Sigmoid colon (tissue), 3 donors: ENCODE measurements around the gene GDPD1.

Experiments used
- POLR2A ChIP-seq, 2 donors: fragments of 450-650 bp; IDR thresholded peaks; one replicate each; pipeline ENCODE4 v1.6.1; 2016; ENCODE audit warnings: antibody characterized with exemption in 2 of 2, mild to moderate bottlenecking in 2 of 2, moderate library complexity in 2 of 2
- TF ChIP-seq, protein P1 (sequence below), 4 experiments: fragments of 450-650 bp in 3 of 4; fragments of 200-600 bp in 1 of 4; IDR thresholded peaks; one replicate each; pipeline ENCODE4 v1.5.1; 2016 to 2019; ENCODE audit warnings: antibody characterized with exemption in 4 of 4, mild to moderate bottlenecking in 3 of 4, moderate library complexity in 2 of 4

DNA sequence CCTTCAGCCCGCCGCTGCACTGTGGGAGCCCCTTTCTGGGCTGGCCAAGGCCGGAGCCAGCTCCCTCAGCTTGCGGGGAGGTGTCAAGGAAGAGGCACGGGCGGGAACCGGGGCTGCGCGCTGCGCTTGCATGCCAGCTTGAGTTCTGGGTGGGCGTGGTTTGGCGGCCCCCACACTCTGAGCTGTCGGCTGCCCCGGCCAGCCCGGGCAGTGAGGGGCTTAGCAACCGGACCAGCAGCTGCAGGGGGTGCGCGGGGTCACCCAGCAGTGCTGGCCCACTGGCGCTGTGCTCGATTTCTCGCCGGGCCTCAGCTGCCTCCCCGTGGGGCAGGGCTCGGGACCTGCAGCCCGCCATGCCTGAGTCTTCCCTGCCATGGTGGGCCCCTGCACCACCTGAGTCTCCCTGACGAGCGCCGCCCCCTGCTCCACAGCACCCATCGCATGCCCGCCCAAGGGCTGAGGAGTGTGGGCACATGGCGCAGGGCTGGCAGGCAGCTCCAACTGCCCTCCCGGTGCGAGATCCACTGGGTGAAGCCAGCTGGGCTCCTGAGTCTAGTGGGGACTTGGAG is 47.8 kb upstream of the GDPD1 start:
- TF ChIP-seq, protein P1, sequence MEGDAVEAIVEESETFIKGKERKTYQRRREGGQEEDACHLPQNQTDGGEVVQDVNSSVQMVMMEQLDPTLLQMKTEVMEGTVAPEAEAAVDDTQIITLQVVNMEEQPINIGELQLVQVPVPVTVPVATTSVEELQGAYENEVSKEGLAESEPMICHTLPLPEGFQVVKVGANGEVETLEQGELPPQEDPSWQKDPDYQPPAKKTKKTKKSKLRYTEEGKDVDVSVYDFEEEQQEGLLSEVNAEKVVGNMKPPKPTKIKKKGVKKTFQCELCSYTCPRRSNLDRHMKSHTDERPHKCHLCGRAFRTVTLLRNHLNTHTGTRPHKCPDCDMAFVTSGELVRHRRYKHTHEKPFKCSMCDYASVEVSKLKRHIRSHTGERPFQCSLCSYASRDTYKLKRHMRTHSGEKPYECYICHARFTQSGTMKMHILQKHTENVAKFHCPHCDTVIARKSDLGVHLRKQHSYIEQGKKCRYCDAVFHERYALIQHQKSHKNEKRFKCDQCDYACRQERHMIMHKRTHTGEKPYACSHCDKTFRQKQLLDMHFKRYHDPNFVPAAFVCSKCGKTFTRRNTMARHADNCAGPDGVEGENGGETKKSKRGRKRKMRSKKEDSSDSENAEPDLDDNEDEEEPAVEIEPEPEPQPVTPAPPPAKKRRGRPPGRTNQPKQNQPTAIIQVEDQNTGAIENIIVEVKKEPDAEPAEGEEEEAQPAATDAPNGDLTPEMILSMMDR (IDR thresholded peaks at IDR 0.05) = no peak
- TF ChIP-seq POLR2A (IDR thresholded peaks at IDR 0.05) = no peak
